ENCODE results near the gene KLF4. TPM values are rescaled to one million over a fixed set of nuclear protein-coding genes. Genes with fewer than 3 reads are reported as not detected.

Gene KLF4
- total RNA-seq, 4 donors from 2014 or later: 304 to 861 (median 407) TPM

DNA sequence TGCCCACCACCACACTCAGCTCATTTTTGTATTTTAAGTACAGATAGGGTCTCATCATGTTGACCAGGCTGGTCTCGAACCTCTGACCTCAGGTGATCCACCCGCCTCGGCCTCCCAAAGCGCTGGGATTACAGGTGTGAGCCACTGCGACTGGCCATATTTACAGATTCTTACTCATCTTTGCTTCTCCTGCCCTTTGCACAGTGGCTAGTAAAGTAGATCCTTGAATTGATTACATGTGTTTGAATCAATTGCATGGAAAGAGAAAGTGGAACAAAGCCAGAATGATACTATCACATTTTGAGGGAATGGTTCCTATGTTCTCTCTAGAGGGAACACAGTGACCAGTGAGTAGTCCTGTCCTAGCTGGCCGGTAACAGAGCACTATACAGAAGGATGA is 15.4 kb downstream of the KLF4 start:
- Histone ChIP-seq H3K9me3 (no peaks in the 10 kb centered on the region), H3K4me1 (no peaks in the 10 kb centered on the region), H3K27ac (no peak overlapping the region), H3K36me3 (no peaks in the 10 kb centered on the region), H3K27me3 (no peaks in the 10 kb centered on the region), H3K4me3 (no peak overlapping the region)
- TF ChIP-seq EP300 (IDR thresholded peaks at IDR 0.05; ENCODE audit: low read depth) (no peak), POLR2AphosphoS5 (IDR thresholded peaks at IDR 0.05) (no peak), POLR2A (IDR thresholded peaks at IDR 0.05) (no peak)
- TF ChIP-seq, protein P1, sequence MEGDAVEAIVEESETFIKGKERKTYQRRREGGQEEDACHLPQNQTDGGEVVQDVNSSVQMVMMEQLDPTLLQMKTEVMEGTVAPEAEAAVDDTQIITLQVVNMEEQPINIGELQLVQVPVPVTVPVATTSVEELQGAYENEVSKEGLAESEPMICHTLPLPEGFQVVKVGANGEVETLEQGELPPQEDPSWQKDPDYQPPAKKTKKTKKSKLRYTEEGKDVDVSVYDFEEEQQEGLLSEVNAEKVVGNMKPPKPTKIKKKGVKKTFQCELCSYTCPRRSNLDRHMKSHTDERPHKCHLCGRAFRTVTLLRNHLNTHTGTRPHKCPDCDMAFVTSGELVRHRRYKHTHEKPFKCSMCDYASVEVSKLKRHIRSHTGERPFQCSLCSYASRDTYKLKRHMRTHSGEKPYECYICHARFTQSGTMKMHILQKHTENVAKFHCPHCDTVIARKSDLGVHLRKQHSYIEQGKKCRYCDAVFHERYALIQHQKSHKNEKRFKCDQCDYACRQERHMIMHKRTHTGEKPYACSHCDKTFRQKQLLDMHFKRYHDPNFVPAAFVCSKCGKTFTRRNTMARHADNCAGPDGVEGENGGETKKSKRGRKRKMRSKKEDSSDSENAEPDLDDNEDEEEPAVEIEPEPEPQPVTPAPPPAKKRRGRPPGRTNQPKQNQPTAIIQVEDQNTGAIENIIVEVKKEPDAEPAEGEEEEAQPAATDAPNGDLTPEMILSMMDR (IDR thresholded peaks at IDR 0.05): no peak
- in situ Hi-C loops (cut with MboI; ENCODE audit: low pct_ligation_motif_present in 1 of 4, low pct_unique_long_range_greater_than_20kb in 1 of 4, low sequenced_read_pairs in 3 of 4) (loop anchor here (10.0 to 25.0 kb wide), 6 partner anchors 788 to 1288 kb away; no protein-coding TSS in a partner anchor), intact Hi-C loops (cut with DNase I; ENCODE audit: low total_unique reads) (no loop called here)
- DNase-seq: no peak
- 89 to 93% methylated on average over 2 to 6 of the region's 6 CpGs for WGBS, 2 donors (ENCODE audit: low coverage in 1 of 2)

DNA sequence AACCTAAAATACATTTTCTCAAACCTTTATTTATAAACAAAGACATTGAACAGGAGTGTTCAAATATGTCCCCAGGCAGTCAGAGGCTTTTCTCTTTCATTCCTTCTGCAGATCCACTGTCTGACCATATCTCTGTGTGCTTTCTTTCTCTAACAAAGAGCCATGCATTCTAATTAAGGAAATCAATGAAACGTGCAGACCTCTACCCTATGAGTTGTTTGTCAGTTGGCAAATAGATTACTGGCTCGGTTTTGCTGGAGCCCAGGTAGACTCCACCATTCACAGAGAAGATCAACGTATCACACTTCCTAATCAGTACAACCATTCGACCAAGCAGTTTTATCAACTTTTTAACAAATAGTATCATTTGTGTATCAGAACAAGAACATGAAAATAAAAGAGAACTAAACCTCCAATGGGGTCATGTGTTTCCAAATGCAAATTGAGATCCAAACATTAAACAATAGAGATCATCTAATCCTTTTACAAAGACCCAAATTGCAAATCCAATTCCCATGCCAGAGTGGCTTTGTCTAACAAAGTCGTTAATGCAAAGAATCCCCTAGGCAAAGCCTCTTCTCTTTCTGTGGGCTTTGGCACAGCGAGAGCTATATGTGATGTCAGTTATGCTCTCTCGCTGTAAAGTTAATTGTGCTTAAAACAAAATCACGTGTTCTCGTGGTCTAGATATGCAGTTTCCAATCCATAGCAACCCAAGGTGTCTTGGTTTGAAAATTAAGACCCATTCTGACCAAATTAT is 16.8 kb downstream of the KLF4 start:
- Histone ChIP-seq H3K27ac (no peak overlapping the region), H3K4me3 (no peak overlapping the region), H3K4me1 (no peaks in the 10 kb centered on the region), H3K36me3 (no peaks in the 10 kb centered on the region), H3K9me3 (no peaks in the 10 kb centered on the region), H3K27me3 (no peaks in the 10 kb centered on the region)
- no peak for TF ChIP-seq POLR2A (IDR thresholded peaks at IDR 0.05)
- TF ChIP-seq, protein P1 (IDR thresholded peaks at IDR 0.05): no peak
- no peak for TF ChIP-seq POLR2AphosphoS5 (IDR thresholded peaks at IDR 0.05)
- no peak for TF ChIP-seq EP300 (IDR thresholded peaks at IDR 0.05; ENCODE audit: low read depth)
- in situ Hi-C loops (cut with MboI; ENCODE audit: low pct_ligation_motif_present in 1 of 4, low pct_unique_long_range_greater_than_20kb in 1 of 4, low sequenced_read_pairs in 3 of 4): loop anchor here (10.0 to 25.0 kb wide), 6 partner anchors 790 to 1290 kb away; no protein-coding TSS in a partner anchor
- intact Hi-C loops (cut with DNase I; ENCODE audit: low total_unique reads): no loop called here
- DNase-seq: no peak
- WGBS, 2 donors (ENCODE audit: low coverage in 1 of 2): 72 to 80% methylated on average over 9 of the region's 9 CpGs

DNA sequence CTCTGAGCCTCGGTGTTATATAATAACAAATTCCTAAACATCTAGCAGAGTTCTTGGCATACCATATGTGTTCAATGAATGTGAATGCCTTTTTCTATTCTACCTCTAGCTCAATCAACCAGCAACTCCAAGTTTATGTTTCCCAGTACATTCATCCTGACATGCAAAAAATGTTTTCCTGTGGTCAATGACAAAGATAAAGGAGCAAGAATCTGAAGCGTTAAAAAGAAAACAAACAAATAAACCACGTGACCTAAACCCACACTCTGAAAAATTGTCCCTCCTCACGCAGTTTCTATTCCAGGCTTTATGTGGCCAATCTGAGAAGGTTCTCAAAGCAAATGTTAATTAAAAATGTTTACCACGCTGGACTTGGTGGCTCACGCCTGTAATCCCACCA is 18.0 kb downstream of the KLF4 start:
- intact Hi-C loops (cut with DNase I; ENCODE audit: low total_unique reads): no loop called here
- TF ChIP-seq EP300 (IDR thresholded peaks at IDR 0.05; ENCODE audit: low read depth) (no peak), POLR2A (IDR thresholded peaks at IDR 0.05) (no peak), POLR2AphosphoS5 (IDR thresholded peaks at IDR 0.05) (no peak)
- TF ChIP-seq, protein P1 (IDR thresholded peaks at IDR 0.05): no peak
- 73 to 83% methylated on average over 4 to 6 of the region's 6 CpGs for whole genome bisulfite sequencing, 2 donors (ENCODE audit: low coverage in 1 of 2)

DNA sequence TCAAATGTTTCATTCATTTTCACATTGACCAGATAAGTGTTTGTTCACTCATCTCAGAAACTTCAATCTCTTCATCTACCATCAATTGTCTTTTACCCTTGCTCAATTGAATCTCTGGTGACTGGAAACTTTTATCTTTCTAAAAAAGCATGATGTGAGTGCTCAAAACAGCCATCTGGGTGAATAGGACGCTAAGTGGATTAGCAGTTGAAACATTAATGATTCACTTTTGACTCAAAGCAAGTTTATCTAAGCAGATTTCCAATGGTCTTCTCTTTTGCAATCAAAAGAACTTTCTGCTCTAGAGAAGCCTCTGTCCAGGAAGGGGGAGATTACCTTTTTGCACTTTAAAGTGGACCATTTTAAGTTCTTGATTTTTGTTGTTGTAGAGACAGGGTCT is 22.2 kb downstream of the KLF4 start:
- intact Hi-C loops (cut with DNase I; ENCODE audit: low total_unique reads): loop anchor here (5.0 kb wide), 1 partner anchor 1100 kb away; no protein-coding TSS in a partner anchor
- Histone ChIP-seq H3K4me3 (no peak overlapping the region), H3K27ac (no peak overlapping the region), H3K27me3 (peaks cover 8% of the 10 kb centered on the region), H3K9me3 (no peaks in the 10 kb centered on the region), H3K36me3 (no peaks in the 10 kb centered on the region), H3K4me1 (peaks cover 0 to 14% (median 9%) of the 10 kb centered on the region in 4 donors)
- in situ Hi-C loops (cut with MboI; ENCODE audit: low pct_ligation_motif_present in 1 of 4, low pct_unique_long_range_greater_than_20kb in 1 of 4, low sequenced_read_pairs in 3 of 4): loop anchor here in 3 of 4 donors (10.0 to 25.0 kb wide), 5 partner anchors 795 to 1295 kb away; no protein-coding TSS in a partner anchor
- 66 to 83% methylated on average over 1 of the region's 1 CpG for WGBS, 2 donors (ENCODE audit: low coverage in 1 of 2)
- TF ChIP-seq POLR2AphosphoS5 (IDR thresholded peaks at IDR 0.05) (no peak), POLR2A (IDR thresholded peaks at IDR 0.05) (no peak), EP300 (IDR thresholded peaks at IDR 0.05; ENCODE audit: low read depth) (no peak)
- TF ChIP-seq, protein P1 (IDR thresholded peaks at IDR 0.05): no peak
- no peak for DNase-seq

More for the DNA sequence above, 18.0 kb downstream of the KLF4 start:
- no peaks in the 10 kb centered on the region for H3K9me3 ChIP-seq
- no peaks in the 10 kb centered on the region for H3K27me3 ChIP-seq
- no peak overlapping the region for H3K27ac ChIP-seq
- in situ Hi-C loops (cut with MboI; ENCODE audit: low pct_ligation_motif_present in 1 of 4, low pct_unique_long_range_greater_than_20kb in 1 of 4, low sequenced_read_pairs in 3 of 4): loop anchor here (10.0 to 25.0 kb wide), 6 partner anchors 791 to 1291 kb away; no protein-coding TSS in a partner anchor
- H3K36me3 ChIP-seq: no peaks in the 10 kb centered on the region
- no peaks in the 10 kb centered on the region for H3K4me1 ChIP-seq
- no peak for DNase-seq
- H3K4me3 ChIP-seq: no peak overlapping the region
